ENCODE measurements around the gene NOBOX.
A peak's percentile ranks its signal among the peaks of the same experiment; 100 is the strongest.
"Not testable (repeated sequence)": the region's sequence is repeated elsewhere in the genome, so short reads cannot be mapped to it uniquely, and the experiment has no call there.

Gene NOBOX

GRCh38 chr7:144403649-144404061, at the start of gene NOBOX:
Gene NOBOX, minus strand, starts transcription at chr7:144403693.
- no peak for DNase-seq (ENCODE audit: low read depth in 3 of 3)

DNA sequence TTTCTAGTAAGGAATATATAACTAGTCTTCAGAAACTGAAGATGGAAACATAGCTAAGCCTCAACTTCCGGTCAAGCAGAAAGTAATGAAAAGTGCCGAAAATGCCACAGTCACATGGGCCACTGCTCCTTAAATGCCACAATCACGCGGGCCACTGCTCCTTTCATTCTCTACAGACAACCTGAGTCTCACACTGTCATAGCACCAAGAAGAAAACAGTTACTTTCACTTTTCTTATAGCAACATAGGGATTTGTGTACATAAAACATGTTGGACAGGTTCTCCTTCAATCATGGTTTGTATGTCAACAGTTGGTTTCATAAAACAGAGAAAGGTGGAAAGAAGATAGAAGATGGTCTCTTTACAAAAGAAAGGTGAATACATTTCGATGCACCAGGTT, 48.6 kb upstream of the NOBOX start:
- no peak for DNase-seq (ENCODE audit: low read depth in 3 of 3)

- no peak for DNase-seq (ENCODE audit: low read depth in 3 of 3)
These were observed 42.1 kb upstream of the NOBOX start for GRCh38 chr7:144445590-144445989.

GRCh38 chr7:144439717-144440205, 36.3 kb upstream of the NOBOX start:
- no peak for DNase-seq (ENCODE audit: low read depth in 3 of 3)

DNA sequence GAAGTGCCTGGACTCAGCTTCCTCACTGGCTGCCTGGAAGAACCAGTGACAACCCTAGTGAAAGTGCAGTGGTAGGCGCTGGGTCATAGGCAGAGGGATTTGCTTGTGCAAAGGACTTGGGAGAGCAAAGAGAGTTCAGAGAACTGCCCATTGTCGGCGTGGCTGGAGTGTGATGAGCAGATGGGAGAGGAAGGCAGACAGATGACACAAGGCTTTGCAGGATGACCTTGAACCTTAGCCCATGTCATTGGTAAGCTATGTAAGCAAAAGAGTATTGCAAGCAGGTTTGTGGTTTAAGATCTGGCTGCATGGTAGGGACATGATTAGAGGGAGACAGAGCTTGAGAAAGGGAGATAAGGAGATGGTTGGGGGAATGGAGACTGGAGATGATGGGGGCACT, 35.3 kb upstream of the NOBOX start:
- no peak for DNase-seq (ENCODE audit: low read depth in 3 of 3)

DNA sequence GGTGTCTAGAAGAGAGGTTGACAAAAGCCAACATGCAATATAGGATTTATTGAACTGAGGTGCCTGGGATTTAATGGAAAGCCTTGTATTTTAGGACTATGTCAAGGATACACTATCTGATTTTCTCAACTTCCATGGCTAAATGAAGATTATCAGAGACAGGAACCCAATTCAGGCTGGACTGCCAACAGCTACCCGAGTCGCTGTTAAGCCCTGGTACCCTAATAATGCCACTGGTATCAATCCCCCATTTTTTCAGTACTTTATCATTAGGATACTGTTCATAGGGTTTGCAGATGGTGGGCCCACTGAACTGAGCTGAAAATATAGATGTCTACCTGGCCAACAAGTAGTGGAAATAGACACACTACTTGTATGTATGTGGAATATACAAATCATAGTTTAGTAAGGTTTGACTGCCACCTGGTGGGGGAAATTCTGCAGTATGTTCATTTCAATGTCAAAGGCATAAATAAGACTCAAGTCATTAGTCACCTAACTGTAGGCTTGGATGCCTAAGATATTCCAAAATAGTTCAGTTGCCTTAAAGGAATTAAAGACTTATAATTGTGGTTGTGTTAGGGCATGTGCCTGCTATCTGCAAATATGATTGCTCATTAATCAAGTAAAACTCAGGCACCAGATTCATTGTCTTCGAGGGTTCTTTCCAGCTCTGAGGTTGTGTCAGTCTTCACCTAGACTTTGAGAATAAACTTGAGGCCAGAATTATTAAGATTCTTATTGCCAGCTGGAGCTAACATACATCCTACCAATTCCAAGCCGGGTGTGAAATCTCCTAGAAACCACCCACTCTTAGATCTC, 34.1 kb upstream of the NOBOX start:
- peak; percentile 7 to 42 (median 15) for DNase-seq (ENCODE audit: low read depth in 3 of 3)

GRCh38 chr7:144436500-144436899, 33.0 kb upstream of the NOBOX start:
- no peak for DNase-seq (ENCODE audit: low read depth in 3 of 3)

- DNase-seq (ENCODE audit: low read depth in 3 of 3), result no peak
These were observed 24.9 kb upstream of the NOBOX start for GRCh38 chr7:144428431-144428830.

DNA sequence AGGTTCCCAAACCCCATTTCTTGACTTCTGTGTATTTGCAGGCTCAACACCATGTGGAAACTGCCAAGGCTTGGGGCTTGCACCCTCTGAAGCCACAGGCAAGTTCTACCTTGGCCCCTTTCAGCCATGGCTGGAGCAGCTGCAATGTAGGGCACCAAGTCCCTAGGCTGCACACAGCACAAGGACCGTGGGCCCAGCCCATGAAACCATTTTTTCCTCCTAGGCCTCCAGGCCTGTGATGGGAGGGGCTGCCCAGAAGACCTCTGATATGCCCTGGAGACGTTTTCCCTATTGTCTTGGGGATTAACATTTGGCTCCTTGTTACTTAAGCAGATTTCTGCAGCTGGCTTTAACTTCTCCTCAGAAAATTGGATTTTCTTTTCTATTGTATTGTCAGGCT, 24.0 kb upstream of the NOBOX start:
- DNase-seq (ENCODE audit: low read depth in 3 of 3), result not testable (repeated sequence)

- not testable (repeated sequence) for DNase-seq (ENCODE audit: low read depth in 3 of 3)
These were observed 15.4 kb upstream of the NOBOX start for GRCh38 chr7:144418931-144419330.

- no peak for DNase-seq (ENCODE audit: low read depth in 3 of 3)
These were observed 12.8 kb upstream of the NOBOX start for GRCh38 chr7:144416341-144416740.

DNA sequence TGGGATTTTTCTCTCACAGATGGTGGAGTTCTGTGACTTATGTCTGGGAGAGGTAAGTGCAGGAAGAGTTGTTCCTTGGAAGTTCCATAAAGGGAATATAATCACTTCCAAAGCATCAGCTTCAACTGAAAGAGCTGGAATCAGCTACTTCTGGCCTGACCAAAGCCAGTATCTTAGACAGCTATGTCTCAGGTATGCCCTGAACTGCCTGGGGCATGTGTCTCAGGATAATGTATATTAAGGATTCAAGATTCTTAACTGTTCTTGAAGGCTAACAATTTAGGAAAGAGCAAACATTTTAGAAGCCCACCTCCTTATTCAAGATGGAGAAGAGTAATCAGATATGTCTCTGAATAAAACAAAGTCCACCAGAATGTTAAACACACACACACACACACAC, 12.4 kb upstream of the NOBOX start:
- DNase-seq (ENCODE audit: low read depth in 3 of 3), result no peak

- DNase-seq (ENCODE audit: low read depth in 3 of 3), result no peak
These were observed 11.3 kb upstream of the NOBOX start for GRCh38 chr7:144414815-144415214.

- no peak for DNase-seq (ENCODE audit: low read depth in 3 of 3)
These were observed 6.9 kb upstream of the NOBOX start for GRCh38 chr7:144410441-144410840.

GRCh38 chr7:144408121-144408520, 4.6 kb upstream of the NOBOX start:
- no peak for DNase-seq (ENCODE audit: low read depth in 3 of 3)

GRCh38 chr7:144407266-144407931, 3.9 kb upstream of the NOBOX start:
- no peak for DNase-seq (ENCODE audit: low read depth in 3 of 3)

GRCh38 chr7:144404946-144405345, 1.5 kb upstream of the NOBOX start:
- no peak for DNase-seq (ENCODE audit: low read depth in 3 of 3)

DNA sequence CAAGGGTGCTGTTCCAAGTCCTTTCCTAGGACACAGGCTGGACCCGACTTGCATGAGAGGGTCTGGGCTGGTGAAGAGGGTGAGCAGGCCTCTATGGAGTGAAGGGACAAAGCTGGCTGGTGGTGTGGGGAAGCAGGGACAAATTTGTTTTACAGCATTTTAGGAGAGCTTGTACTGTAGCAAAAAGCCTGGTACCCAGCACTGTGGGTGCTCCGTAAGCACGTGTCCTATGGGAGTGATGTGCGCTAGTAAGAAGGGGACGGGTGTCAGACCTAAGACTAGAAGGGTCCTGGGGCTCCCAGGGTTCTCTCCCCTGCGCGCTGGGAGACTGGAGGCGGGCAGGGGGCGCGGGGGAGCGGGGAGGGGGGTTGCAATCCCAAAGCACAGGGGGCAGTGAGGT, 391 bp downstream of the NOBOX start:
- no peak for DNase-seq (ENCODE audit: low read depth in 3 of 3)

GRCh38 chr7:144401490-144401889, 2.0 kb downstream of the NOBOX start:
- no peak for DNase-seq (ENCODE audit: low read depth in 3 of 3)

DNA sequence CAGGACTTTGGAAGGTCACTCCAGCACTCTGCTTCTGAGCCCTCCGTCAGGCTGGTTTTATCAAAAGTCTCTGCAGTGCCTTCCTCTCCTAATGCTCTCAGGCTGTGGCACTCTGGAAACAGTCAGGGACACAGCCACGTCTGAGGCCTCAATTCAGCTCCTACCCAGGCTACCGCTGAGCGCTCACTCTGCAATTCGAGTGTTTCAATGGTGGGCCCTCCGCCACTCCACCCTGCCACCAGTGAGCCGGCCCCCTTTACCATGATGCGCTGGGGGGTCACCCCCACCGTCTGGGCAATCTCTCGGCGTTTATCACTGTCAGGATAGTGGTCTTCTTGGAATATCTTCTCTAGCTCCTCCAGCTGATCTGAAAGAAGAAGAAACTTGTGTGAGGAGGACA, 3.5 kb downstream of the NOBOX start:
- DNase-seq (ENCODE audit: low read depth in 3 of 3), result no peak

- no peak for DNase-seq (ENCODE audit: low read depth in 3 of 3)
These were observed 4.6 kb downstream of the NOBOX start for GRCh38 chr7:144398911-144399310.

DNA sequence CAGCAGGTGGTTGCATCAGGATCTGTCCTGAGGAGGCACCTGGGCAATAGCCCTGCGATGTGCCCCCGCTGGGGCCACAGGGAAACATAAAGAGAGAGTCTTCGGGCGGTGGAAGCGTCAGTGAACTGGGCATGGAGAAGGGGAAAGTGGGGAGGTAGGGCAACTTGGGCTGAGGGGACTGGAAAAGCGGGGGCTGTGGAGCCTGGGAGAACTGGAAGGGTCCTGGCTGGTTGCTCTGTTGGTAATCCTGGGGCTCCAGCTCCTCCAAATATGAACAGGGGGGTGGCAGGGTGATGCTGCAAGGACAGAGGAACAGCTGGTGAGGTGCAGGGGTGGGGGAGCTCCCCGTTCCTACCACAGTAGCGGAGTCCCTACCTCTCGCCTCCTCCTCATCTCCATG, 5.2 kb downstream of the NOBOX start:
- no peak for DNase-seq (ENCODE audit: low read depth in 3 of 3)

DNA sequence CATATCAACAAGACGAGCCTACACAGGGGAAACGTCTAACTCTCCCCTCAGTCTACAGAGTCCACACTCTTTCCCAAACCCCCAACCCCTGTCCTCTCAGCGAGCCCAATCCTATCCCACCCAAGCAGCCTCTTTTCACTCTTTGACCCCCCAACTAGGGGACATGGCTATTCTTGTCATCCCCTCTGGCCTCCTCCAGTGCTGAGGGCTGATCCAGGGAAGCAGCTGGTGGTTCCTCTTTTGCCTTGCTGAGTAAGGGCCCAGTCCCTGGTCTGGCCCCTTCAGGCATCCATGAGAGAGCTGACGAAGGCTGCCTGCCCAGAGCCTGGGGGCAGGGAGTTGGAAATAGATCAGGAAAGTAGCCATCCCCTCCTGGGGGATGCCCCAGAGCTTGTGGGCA, 6.4 kb downstream of the NOBOX start:
- no peak for DNase-seq (ENCODE audit: low read depth in 3 of 3)
